Stomach (tissue), 9 donors: ENCODE data around the gene KLRG1. TPM values are rescaled to one million over a fixed set of nuclear protein-coding genes. Genes with fewer than 3 reads are reported as not detected.

Experiments used
- DNase-seq, 2 donors: peaks; one replicate each; pipeline versions ENCODE4 v3.0.0 to v3.0.0-alpha.2; 2013 to 2019
- H3K27ac ChIP-seq, 5 donors: fragments of 200-600 bp in 4 of 5; sonication (generic) in 4 of 5; one replicate each; pipeline ENCODE4 v1.5.1; 2013 to 2019; ENCODE audit warnings: mild to moderate bottlenecking in 1 of 5, moderate library complexity in 1 of 5
- H3K27me3 ChIP-seq, 3 donors: fragments of 200-600 bp; sonication (generic); one replicate each; pipeline ENCODE4 v1.5.1; 2017 to 2019; ENCODE audit warnings: mixed run types in 1 of 3
- H3K36me3 ChIP-seq, 4 donors: fragments of 200-600 bp; sonication (generic); 1 replicate in 3 of 4; 2 replicates in 1 of 4; pipeline ENCODE4 v1.5.1; 2016 to 2019
- H3K4me1 ChIP-seq, 4 donors: fragments of 200-600 bp; sonication (generic); one replicate each; pipeline ENCODE4 v1.5.1; 2016 to 2019
- H3K4me3 ChIP-seq, 4 donors: fragments of 200-600 bp; sonication (generic) in 3 of 4; one replicate each; pipeline ENCODE4 v1.5.1; 2016 to 2019; ENCODE audit warnings: mild to moderate bottlenecking in 1 of 4
- H3K9me3 ChIP-seq, 4 donors: fragments of 200-600 bp; sonication (generic); one replicate each; pipeline ENCODE4 v1.5.1; 2016 to 2019
- CTCF ChIP-seq, 7 experiments: fragments of 450-650 bp in 4 of 7; fragments of 200-600 bp in 3 of 7; sonication (generic) in 3 of 7; IDR thresholded peaks; one replicate each; pipeline ENCODE4 v1.5.1; 2016 to 2019; ENCODE audit warnings: antibody characterized with exemption in 7 of 7, control low read depth in 2 of 7, mild to moderate bottlenecking in 1 of 7
- EP300 ChIP-seq: sonication (generic); formaldehyde crosslinking; IDR thresholded peaks from one replicate; pipeline ENCODE4 v1.6.1; 2017; ENCODE audit warnings: antibody characterized with exemption
- POLR2A ChIP-seq, 4 donors: fragments of 450-650 bp; IDR thresholded peaks; one replicate each; pipeline ENCODE4 v1.6.1; 2016; ENCODE audit warnings: antibody characterized with exemption in 4 of 4, control low read depth in 2 of 4, mild to moderate bottlenecking in 1 of 4, moderate library complexity in 1 of 4
- POLR2AphosphoS5 ChIP-seq, 3 donors: sonication (generic); formaldehyde crosslinking; IDR thresholded peaks; one replicate each; pipeline ENCODE4 v1.6.1; 2016; ENCODE audit warnings: antibody characterized with exemption in 3 of 3
- whole genome bisulfite sequencing, 5 donors: extraction: QIAGEN DNeasy Blood & Tissue Kit in 3 of 5; methylation state at CpG; one replicate each; pipeline versions ENCODE4 v1.1.5 to v1.1.7; 2013 to 2018; 5-methylcytosine and 5-hydroxymethylcytosine counted together
- intact Hi-C: fragments of 100-400 bp; cut with DNase I; formaldehyde crosslinking; loops from one replicate; pipeline ENCODE4 v1.15.1; 2023; ENCODE audit warnings: low total_unique reads
- polyA plus RNA-seq, 3 donors: library from polyadenylated mRNA; stranded (reverse); fragments of 200-250 nt; gene quantifications; one replicate each; pipeline ENCODE4 v1.2.3, GENCODE V29; 2013
- total RNA-seq, 5 donors: library from RNA; depleted of rRNA; stranded (reverse); fragments of >200 nt; gene quantifications; one replicate each; pipeline versions ENCODE4 v1.1.0 to v1.2.3, GENCODE V29; 2014 to 2016
- donor health status: healthy with polysubstance abuse.
- donor health status: Bipolar disorder and iron deficiency.
- donor health status: healthy.

KLRG1 gene
- total and polyA plus RNA-seq, 8 donors = 0.40 to 2.9 (median 1.4) TPM; not detected in 2

DNA sequence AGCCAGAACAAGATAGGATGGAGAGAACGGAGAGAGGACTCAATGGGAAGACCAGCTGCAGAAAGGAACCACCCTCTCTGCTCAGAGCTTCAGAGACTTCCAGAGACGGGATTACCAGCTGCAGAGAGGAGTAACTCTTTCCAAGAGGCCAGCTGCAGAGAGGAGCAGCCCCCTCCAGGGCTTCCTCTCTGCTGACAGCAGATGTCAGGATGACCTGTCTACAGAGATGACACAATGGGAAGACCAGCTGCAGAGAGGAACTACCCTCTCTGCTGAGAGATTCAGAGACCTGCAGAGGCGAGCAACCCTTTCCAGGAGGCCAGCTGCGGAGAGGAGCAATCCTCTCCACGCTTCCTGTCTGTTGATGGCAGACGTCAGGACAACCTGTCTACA lies 61.8 kb downstream of the KLRG1 start:
- no peaks in the 10 kb centered on the region for H3K36me3 ChIP-seq
- no peaks in the 10 kb centered on the region for H3K9me3 ChIP-seq
- DNase-seq = peak in 1 of 2 donors; percentile 17
- H3K4me1 ChIP-seq = peaks cover 0 to 12% (median 0%) of the 10 kb centered on the region in 4 donors
- WGBS, 5 donors = 61 to 74% (median 70%) methylated on average over 6 of the region's 6 CpGs
- TF ChIP-seq EP300 = no peak
- TF ChIP-seq POLR2AphosphoS5 (IDR thresholded peaks at IDR 0.05) = no peak
- TF ChIP-seq CTCF (IDR thresholded peaks at IDR 0.05) = no peak
- TF ChIP-seq POLR2A (IDR thresholded peaks at IDR 0.05) = no peak
- intact Hi-C loops = no loop called here
- H3K4me3 ChIP-seq = no peak overlapping the region
- no peaks in the 10 kb centered on the region for H3K27me3 ChIP-seq
- no peak overlapping the region for H3K27ac ChIP-seq

DNA sequence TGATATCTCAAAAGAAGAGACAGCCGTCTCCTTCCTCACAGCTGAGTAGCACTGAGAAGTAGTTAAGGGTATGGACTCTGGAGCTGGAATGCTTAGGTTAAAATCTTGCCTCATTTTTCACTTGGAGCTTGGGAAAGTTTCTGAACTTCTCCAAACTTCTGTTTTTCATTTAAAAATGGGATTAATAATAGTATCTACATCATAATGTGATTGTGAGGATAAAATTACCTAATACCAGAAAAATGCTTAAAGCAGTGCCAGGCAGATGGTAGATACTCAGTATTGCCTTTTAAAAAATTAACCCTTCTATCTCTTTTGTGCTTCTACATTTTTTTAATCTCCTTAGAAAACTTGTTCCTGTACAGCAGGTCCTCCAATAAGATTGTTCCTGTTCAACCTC lies 63.3 kb downstream of the KLRG1 start:
- 71 to 83% (median 81%) methylated on average over 1 of the region's 1 CpG for WGBS, 5 donors

More for the DNA sequence above, 63.3 kb downstream of the KLRG1 start:
- DNase-seq = no peak
- Histone ChIP-seq H3K36me3 (no peaks in the 10 kb centered on the region), H3K27me3 (no peaks in the 10 kb centered on the region), H3K4me3 (no peak overlapping the region), H3K9me3 (no peaks in the 10 kb centered on the region), H3K27ac (no peak overlapping the region), H3K4me1 (peaks cover 0 to 12% (median 0%) of the 10 kb centered on the region in 4 donors)
- TF ChIP-seq CTCF (IDR thresholded peaks at IDR 0.05) = no peak
- no peak for TF ChIP-seq POLR2A (IDR thresholded peaks at IDR 0.05)
- no peak for TF ChIP-seq EP300
- TF ChIP-seq POLR2AphosphoS5 (IDR thresholded peaks at IDR 0.05) = no peak
- intact Hi-C loops = no loop called here

Other genes starting within 250 kb of the KLRG1 start
- 1 to 10 TPM in 1 of 5 donors, under 1 TPM in 1, not detected in 3; under 0.01 to 1.7 TPM for gene A2ML1, start 166.9 kb upstream of the KLRG1 start, total RNA-seq
- 10 to 100 TPM in 1 of 3 donors, under 1 TPM in 1, not detected in 1; 0.46 to 92.0 TPM for gene A2ML1, start 166.9 kb upstream of the KLRG1 start, polyA plus RNA-seq
- gene PHC1, start 75.0 kb upstream of the KLRG1 start, total RNA-seq = 100 to 1,000 TPM in 1 of 5 donors, 10 to 100 TPM in 3, 1 to 10 TPM in 1; 4.3 to 176 (median 21.3) TPM
- gene PHC1, start 75.0 kb upstream of the KLRG1 start, polyA plus RNA-seq = 10 to 100 TPM in 2 of 3 donors, 1 to 10 TPM in 1; 9.7 to 18.9 (median 14.2) TPM
- 100 to 1,000 TPM in 2 of 5 donors, 10 to 100 TPM in 3; 33.3 to 155 (median 66.9) TPM for gene M6PR, start 39.9 kb upstream of the KLRG1 start, total RNA-seq
- gene M6PR, start 39.9 kb upstream of the KLRG1 start, polyA plus RNA-seq = 10 to 100 TPM; 20.9 to 50.1 (median 36.7) TPM
- 100 to 1,000 TPM in 4 of 5 donors, 10 to 100 TPM in 1; 99.9 to 445 (median 197) TPM for gene A2M, start 126.4 kb downstream of the KLRG1 start, total RNA-seq
- 100 to 1,000 TPM in 1 of 3 donors, 10 to 100 TPM in 2; 47.4 to 104 (median 64.0) TPM for gene A2M, start 126.4 kb downstream of the KLRG1 start, polyA plus RNA-seq
- not detected for gene PZP, start 218.8 kb downstream of the KLRG1 start, total RNA-seq
- under 1 TPM in 1 of 3 donors, not detected in 2; 0.13 TPM for gene PZP, start 218.8 kb downstream of the KLRG1 start, polyA plus RNA-seq